Ascending aorta (tissue), 2 donors: ENCODE data around the gene NEU3. TPM values are rescaled to one million over a fixed set of nuclear protein-coding genes. Genes with fewer than 3 reads are reported as not detected.

Experiments used
- DNase-seq, 2 donors: peaks; one replicate each; pipeline ENCODE4 v3.0.0-alpha.2; 2019; ENCODE audit warnings: low spot score in 2 of 2
- H3K27ac ChIP-seq, 2 donors: fragments of 200-600 bp; sonication (generic); one replicate each; pipeline ENCODE4 v1.5.1; 2016 to 2017; ENCODE audit warnings: mild to moderate bottlenecking in 1 of 2
- H3K27me3 ChIP-seq: fragments of 200-600 bp; sonication (generic); one replicate; pipeline ENCODE4 v1.5.1; 2017
- H3K36me3 ChIP-seq, 2 donors: fragments of 200-600 bp; sonication (generic); one replicate each; pipeline ENCODE4 v1.5.1; 2016
- H3K4me1 ChIP-seq, 2 donors: fragments of 200-600 bp; sonication (generic); one replicate each; pipeline ENCODE4 v1.5.1; 2016 to 2017; ENCODE audit warnings: mild to moderate bottlenecking in 1 of 2
- H3K4me3 ChIP-seq, 2 donors: fragments of 200-600 bp; sonication (generic); one replicate each; pipeline ENCODE4 v1.5.1; 2016 to 2017; ENCODE audit warnings: mild to moderate bottlenecking in 1 of 2
- H3K9me3 ChIP-seq, 2 donors: fragments of 200-600 bp; sonication (generic); one replicate each; pipeline ENCODE4 v1.5.1; 2016
- intact Hi-C: fragments of 100-400 bp; cut with DNase I; formaldehyde crosslinking; loops from one replicate; pipeline ENCODE4 v1.15.1; 2023
- total RNA-seq: library from RNA; depleted of rRNA; stranded (reverse); fragments of >200 nt; gene quantifications from one replicate; pipeline ENCODE4 v1.1.0, GENCODE V29; 2016
- TF ChIP-seq, protein P1 (sequence below), 3 experiments: fragments of 200-600 bp in 2 of 3; fragments of 450-650 bp in 1 of 3; sonication (generic) in 2 of 3; IDR thresholded peaks; one replicate each; pipeline ENCODE4 v1.5.1; 2016 to 2019; ENCODE audit warnings: antibody characterized with exemption in 3 of 3, mild to moderate bottlenecking in 1 of 3, moderate library complexity in 1 of 3

Gene NEU3
- total RNA-seq, 1 donor from 2014 or later, result 2.9 TPM

DNA sequence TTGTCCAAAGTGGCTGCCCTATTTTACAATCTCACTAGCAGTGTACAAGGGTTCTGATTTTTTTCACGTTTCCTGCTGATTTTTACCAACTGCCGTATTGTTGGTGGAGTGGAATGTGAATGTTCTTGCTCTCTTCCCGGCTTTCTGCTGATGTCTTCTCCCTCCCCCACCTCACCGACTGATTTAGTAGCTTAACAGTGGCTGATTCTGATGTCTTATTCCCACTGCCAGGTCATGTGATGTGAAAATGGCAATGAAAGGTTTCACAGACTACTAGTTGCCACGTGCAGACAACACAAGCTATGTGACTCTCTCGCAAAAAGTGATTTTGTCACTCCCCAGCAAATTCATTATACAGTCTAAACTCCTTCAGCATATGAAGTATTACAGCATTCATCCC lies 17.3 kb upstream of the NEU3 start:
- TF ChIP-seq, protein P1, sequence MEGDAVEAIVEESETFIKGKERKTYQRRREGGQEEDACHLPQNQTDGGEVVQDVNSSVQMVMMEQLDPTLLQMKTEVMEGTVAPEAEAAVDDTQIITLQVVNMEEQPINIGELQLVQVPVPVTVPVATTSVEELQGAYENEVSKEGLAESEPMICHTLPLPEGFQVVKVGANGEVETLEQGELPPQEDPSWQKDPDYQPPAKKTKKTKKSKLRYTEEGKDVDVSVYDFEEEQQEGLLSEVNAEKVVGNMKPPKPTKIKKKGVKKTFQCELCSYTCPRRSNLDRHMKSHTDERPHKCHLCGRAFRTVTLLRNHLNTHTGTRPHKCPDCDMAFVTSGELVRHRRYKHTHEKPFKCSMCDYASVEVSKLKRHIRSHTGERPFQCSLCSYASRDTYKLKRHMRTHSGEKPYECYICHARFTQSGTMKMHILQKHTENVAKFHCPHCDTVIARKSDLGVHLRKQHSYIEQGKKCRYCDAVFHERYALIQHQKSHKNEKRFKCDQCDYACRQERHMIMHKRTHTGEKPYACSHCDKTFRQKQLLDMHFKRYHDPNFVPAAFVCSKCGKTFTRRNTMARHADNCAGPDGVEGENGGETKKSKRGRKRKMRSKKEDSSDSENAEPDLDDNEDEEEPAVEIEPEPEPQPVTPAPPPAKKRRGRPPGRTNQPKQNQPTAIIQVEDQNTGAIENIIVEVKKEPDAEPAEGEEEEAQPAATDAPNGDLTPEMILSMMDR (IDR thresholded peaks at IDR 0.05), result no peak
- Histone ChIP-seq H3K4me1 (no peaks in the 10 kb centered on the region), H3K4me3 (no peak overlapping the region), H3K27me3 (no peaks in the 10 kb centered on the region), H3K36me3 (peaks cover 46 to 74% of the 10 kb centered on the region in 2 donors), H3K27ac (no peak overlapping the region), H3K9me3 (no peaks in the 10 kb centered on the region)
- DNase-seq, result no peak
- intact Hi-C loops, result no loop called here

DNA sequence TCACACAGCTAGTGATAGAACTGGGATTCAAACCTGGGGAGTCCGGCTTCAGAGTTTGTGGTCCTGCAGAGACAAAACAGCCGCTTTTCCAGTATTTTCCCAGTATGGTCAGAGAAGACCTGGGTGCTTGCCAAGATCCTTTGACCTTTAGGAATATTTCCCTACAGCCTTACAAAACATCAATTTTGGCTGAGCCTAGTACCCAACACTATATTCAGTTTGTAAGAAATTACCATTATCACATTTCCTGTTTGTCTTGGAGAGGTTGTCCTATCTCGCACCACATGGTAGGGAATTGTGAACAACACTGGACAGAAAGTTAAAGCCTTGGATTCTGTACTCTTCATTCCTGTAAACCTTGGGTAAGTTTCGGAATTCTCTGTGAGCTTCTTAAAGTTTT lies 10.7 kb upstream of the NEU3 start:
- H3K4me3 ChIP-seq, result no peak overlapping the region
- no peak overlapping the region for H3K27ac ChIP-seq
- H3K9me3 ChIP-seq, result no peaks in the 10 kb centered on the region
- H3K27me3 ChIP-seq, result no peaks in the 10 kb centered on the region
- H3K36me3 ChIP-seq, result peaks cover 27 to 52% of the 10 kb centered on the region in 2 donors
- intact Hi-C loops, result no loop called here
- DNase-seq, result no peak
- no peaks in the 10 kb centered on the region for H3K4me1 ChIP-seq
- TF ChIP-seq, protein P1 (IDR thresholded peaks at IDR 0.05), result no peak

DNA sequence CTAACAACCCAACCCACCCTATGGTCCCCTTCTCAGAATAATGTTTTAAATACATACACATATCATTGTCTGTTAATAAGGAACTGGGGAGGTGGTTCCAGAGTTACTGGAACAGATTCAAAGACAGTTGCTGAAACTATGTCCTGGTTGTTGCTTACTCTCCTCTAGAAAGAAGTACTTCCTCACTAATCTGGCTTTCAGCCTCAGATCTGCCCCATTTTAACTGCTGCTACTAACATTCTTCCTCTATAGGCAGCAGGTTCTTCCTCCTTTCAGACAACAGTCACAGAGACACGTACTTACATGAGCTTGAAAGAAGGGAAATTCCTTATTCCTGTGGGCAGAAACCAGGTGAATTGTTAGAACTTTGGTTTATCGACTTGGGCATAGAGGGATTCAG lies 8.1 kb upstream of the NEU3 start:
- no peak overlapping the region for H3K27ac ChIP-seq
- H3K4me3 ChIP-seq, result no peak overlapping the region
- H3K4me1 ChIP-seq, result no peaks in the 10 kb centered on the region
- no peaks in the 10 kb centered on the region for H3K27me3 ChIP-seq
- no peak for DNase-seq
- intact Hi-C loops, result no loop called here
- H3K36me3 ChIP-seq, result peaks cover 14 to 34% of the 10 kb centered on the region in 2 donors
- no peaks in the 10 kb centered on the region for H3K9me3 ChIP-seq
- TF ChIP-seq, protein P1 (IDR thresholded peaks at IDR 0.05), result no peak

GRCh38 chr11:74981888-74982287 lies 6.8 kb upstream of the NEU3 start:
- peaks cover 14 to 24% of the 10 kb centered on the region in 2 donors for H3K36me3 ChIP-seq
- H3K9me3 ChIP-seq, result no peaks in the 10 kb centered on the region
- no peak overlapping the region for H3K4me3 ChIP-seq
- H3K4me1 ChIP-seq, result no peaks in the 10 kb centered on the region
- no peak for DNase-seq
- TF ChIP-seq, protein P1 (IDR thresholded peaks at IDR 0.05), result no peak
- intact Hi-C loops, result no loop called here
- no peaks in the 10 kb centered on the region for H3K27me3 ChIP-seq
- no peak overlapping the region for H3K27ac ChIP-seq

DNA sequence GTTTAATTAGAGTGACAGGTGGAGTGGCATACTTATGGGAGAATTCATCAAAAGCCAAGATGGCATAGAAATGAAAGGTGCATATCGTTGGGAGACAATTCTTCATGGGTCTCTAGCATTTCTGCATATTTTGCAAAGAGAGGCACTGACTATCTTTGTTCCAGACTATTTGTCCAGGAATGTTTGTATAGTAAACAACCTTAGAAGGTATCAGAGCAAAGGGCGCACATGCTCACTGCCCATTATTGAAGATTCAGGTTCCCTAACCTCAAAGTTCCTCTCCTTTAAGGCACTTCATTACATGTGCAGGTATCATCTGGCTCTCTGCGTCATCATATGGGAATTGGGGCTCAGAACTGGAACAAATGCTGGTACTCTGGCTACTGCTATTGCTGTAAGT lies 4.7 kb upstream of the NEU3 start:
- H3K9me3 ChIP-seq, result no peaks in the 10 kb centered on the region
- no peak overlapping the region for H3K27ac ChIP-seq
- no peaks in the 10 kb centered on the region for H3K4me1 ChIP-seq
- H3K36me3 ChIP-seq, result peaks cover 0 to 9% of the 10 kb centered on the region in 2 donors
- intact Hi-C loops, result no loop called here
- H3K4me3 ChIP-seq, result no peak overlapping the region
- TF ChIP-seq, protein P1 (IDR thresholded peaks at IDR 0.05), result no peak
- H3K27me3 ChIP-seq, result no peaks in the 10 kb centered on the region
- no peak for DNase-seq

DNA sequence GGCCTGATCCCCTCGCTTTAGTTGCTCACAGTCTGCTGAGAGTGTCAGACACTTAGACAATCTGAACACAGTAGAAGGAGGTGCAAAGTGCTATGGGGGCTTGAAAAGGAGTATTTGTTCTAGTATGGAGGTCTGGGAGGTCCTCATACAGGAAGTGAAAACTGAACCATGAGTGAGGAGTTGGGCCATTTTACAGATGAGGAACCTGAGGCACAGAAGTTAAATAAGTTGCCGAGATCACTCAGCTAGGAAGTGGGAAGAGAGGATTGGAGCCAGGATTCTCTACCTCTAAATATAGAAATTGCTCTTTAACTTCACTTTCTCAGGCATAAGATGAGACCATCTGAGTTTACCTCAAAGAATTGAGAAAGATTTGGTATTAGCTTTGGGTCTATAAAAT lies 4.0 kb upstream of the NEU3 start:
- Histone ChIP-seq H3K4me3 (no peak overlapping the region), H3K27me3 (no peaks in the 10 kb centered on the region), H3K27ac (no peak overlapping the region), H3K36me3 (peaks cover 0 to 6% of the 10 kb centered on the region in 2 donors), H3K9me3 (no peaks in the 10 kb centered on the region), H3K4me1 (peaks cover 0 to 1% of the 10 kb centered on the region in 2 donors)
- no peak for DNase-seq
- TF ChIP-seq, protein P1 (IDR thresholded peaks at IDR 0.05), result no peak
- intact Hi-C loops, result no loop called here
